HCT116 (cell line): Measurements from ENCODE around the gene QKI.

Experiments used
- EZH2 ChIP-seq: fragments of 200-600 bp; sonication (generic); IDR thresholded peaks from 2 replicates; pipeline ENCODE4 v1.6.1; 2017; ENCODE audit warnings: antibody characterized with exemption, mixed run types
- POLR2A ChIP-seq: IDR thresholded peaks from 2 replicates; pipeline ENCODE4 v1.7.0; 2011; ENCODE audit warnings: borderline replicate concordance; ENCODE audit not compliant: insufficient read depth, insufficient read length; ENCODE audit errors: extremely low read depth
- SP1 ChIP-seq: IDR thresholded peaks from 2 replicates; pipeline ENCODE4 v1.6.1; 2012; ENCODE audit warnings: low read depth
- TF ChIP-seq, protein P1 (sequence below), 3 experiments: fragments of 200-600 bp in 1 of 3; sonication (generic) in 1 of 3; IDR thresholded peaks in 2 of 3; conservative IDR thresholded peaks in 1 of 3; 2 replicates each; pipeline ENCODE4 v1.5.1; 2012 to 2017; ENCODE audit warnings: low read depth in 2 of 3, low read length in 2 of 3, antibody characterized with exemption in 1 of 3, borderline replicate concordance in 1 of 3, control low read depth in 1 of 3, mild to moderate bottlenecking in 1 of 3, mixed read lengths in 1 of 3, mixed run types in 1 of 3, moderate library complexity in 1 of 3; ENCODE audit not compliant: insufficient read depth in 1 of 3
- TF ChIP-seq, protein P2 (sequence below): IDR thresholded peaks from 2 replicates; pipeline ENCODE4 v1.6.1; 2012; ENCODE audit warnings: low read depth
- TF ChIP-seq, protein P3 (sequence below): IDR thresholded peaks from 2 replicates; pipeline ENCODE4 v1.6.1; 2012

DNA sequence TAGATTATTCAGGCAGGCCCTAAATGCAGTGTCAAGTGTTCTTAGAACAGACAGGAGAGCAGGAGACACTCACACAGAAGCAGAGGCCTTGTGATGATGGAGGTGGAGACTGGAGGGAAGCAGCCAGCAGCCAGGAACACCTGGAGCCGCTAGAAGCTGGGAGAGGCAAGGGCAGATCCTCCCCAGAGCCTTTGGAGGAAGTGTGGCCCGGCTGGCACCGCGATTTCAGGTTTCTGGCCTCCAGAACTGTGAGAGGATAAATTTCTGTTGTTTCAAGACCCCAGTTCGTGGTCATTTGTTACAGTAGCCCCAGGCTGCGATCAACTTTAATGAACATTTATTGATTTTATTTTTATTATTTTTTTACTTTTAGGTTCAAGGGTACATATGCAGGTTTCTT, 203.0 kb downstream of the QKI start:
- TF ChIP-seq EZH2 (no peak), SP1 (no peak), POLR2A (no peak)
- TF ChIP-seq, protein P1, sequence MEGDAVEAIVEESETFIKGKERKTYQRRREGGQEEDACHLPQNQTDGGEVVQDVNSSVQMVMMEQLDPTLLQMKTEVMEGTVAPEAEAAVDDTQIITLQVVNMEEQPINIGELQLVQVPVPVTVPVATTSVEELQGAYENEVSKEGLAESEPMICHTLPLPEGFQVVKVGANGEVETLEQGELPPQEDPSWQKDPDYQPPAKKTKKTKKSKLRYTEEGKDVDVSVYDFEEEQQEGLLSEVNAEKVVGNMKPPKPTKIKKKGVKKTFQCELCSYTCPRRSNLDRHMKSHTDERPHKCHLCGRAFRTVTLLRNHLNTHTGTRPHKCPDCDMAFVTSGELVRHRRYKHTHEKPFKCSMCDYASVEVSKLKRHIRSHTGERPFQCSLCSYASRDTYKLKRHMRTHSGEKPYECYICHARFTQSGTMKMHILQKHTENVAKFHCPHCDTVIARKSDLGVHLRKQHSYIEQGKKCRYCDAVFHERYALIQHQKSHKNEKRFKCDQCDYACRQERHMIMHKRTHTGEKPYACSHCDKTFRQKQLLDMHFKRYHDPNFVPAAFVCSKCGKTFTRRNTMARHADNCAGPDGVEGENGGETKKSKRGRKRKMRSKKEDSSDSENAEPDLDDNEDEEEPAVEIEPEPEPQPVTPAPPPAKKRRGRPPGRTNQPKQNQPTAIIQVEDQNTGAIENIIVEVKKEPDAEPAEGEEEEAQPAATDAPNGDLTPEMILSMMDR (IDR thresholded peaks at IDR 0.05 in 2 of 3, conservative IDR thresholded peaks at IDR 0.05 in 1 of 3; ENCODE audit: borderline replicate concordance in 1 of 3, insufficient read depth in 1 of 3, low read depth in 2 of 3, low read length in 2 of 3): no peak
- TF ChIP-seq, protein P2, sequence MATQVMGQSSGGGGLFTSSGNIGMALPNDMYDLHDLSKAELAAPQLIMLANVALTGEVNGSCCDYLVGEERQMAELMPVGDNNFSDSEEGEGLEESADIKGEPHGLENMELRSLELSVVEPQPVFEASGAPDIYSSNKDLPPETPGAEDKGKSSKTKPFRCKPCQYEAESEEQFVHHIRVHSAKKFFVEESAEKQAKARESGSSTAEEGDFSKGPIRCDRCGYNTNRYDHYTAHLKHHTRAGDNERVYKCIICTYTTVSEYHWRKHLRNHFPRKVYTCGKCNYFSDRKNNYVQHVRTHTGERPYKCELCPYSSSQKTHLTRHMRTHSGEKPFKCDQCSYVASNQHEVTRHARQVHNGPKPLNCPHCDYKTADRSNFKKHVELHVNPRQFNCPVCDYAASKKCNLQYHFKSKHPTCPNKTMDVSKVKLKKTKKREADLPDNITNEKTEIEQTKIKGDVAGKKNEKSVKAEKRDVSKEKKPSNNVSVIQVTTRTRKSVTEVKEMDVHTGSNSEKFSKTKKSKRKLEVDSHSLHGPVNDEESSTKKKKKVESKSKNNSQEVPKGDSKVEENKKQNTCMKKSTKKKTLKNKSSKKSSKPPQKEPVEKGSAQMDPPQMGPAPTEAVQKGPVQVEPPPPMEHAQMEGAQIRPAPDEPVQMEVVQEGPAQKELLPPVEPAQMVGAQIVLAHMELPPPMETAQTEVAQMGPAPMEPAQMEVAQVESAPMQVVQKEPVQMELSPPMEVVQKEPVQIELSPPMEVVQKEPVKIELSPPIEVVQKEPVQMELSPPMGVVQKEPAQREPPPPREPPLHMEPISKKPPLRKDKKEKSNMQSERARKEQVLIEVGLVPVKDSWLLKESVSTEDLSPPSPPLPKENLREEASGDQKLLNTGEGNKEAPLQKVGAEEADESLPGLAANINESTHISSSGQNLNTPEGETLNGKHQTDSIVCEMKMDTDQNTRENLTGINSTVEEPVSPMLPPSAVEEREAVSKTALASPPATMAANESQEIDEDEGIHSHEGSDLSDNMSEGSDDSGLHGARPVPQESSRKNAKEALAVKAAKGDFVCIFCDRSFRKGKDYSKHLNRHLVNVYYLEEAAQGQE: no peak
- TF ChIP-seq, protein P3, sequence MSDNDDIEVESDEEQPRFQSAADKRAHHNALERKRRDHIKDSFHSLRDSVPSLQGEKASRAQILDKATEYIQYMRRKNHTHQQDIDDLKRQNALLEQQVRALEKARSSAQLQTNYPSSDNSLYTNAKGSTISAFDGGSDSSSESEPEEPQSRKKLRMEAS: no peak
